ENCODE measurements around the gene SIL1. TPM values are rescaled to one million over a fixed set of nuclear protein-coding genes. Genes with fewer than 3 reads are reported as not detected.

Gene SIL1
- total and polyA plus RNA-seq, 2 of the 13 experiments (the other 11 are each of a cell fraction or from before 2014, with no cell fraction given), result 26.0 to 30.0 TPM

DNA sequence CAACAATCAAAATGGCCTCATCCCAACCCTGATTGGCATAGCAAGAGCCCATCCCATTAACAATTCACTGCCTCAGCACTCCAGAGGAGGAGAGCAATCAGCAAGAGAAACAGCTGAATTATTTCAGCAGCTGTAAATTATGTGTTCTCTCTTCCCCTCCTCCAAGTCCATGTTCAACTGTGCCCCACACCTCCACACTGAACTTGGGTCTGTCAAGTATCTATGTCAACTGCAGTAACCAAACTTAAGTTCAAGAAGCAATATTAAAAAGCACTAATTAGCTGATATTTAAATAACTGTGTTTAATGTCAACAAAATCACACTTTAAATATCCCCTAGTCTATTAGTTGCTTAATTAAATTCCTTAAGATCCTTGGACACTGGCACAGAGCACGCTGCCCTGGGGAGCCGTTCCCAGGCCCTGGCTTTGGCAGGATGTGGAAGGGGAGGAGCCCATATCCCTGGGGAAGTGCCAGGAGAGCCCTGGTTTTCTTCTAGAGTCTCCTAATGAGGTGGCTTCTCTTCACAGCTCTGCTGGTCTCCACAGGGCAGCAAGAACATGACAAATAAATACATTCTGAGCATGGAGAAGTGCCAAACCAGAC lies 50.6 kb downstream of the SIL1 start:
- H3K27ac ChIP-seq (ENCODE audit: extremely low read length, insufficient read depth, low read length), result no peak overlapping the region
- no peak for ATAC-seq
- no peaks in the 10 kb centered on the region for H3K79me2 ChIP-seq (ENCODE audit: insufficient read depth, low read length)
- no peaks in the 10 kb centered on the region for H3K27me3 ChIP-seq (ENCODE audit: control insufficient read depth in 1 of 2, insufficient read depth in 2 of 2, low read length in 2 of 2)
- H4K20me1 ChIP-seq (ENCODE audit: insufficient read depth, low read length), result no peaks in the 10 kb centered on the region; the same call in 1 of the 2 replicates
- in situ Hi-C loops (cut with HindIII; ENCODE audit: extremely low pct_ligation_motif_present, low pct_unique_long_range_greater_than_20kb) (no loop called here), intact Hi-C loops (cut with micrococcal nuclease; ENCODE audit: unreplicated experiment) (loop anchor here (10.0 kb wide), 1 partner anchor 117 kb away; no protein-coding TSS in a partner anchor)
- H3K4me3 ChIP-seq (replicated peaks in 1 of 3; ENCODE audit: insufficient read depth in 1 of 3, low read depth in 2 of 3, low read length in 3 of 3), result no peak overlapping the region
- H2AFZ ChIP-seq (ENCODE audit: low read length), result no peak overlapping the region
- no peak for FAIRE-seq
- no TSS peak for BruUV-seq (replicated peaks)
- H3K9me3 ChIP-seq (ENCODE audit: low read length), result no peaks in the 10 kb centered on the region
- DNase-seq (ENCODE audit: low spot score), result no peak
- 100% methylated on average over 2 of the region's 2 CpGs for WGBS (ENCODE audit: low lambda C conversion rate)
- no peak overlapping the region for H3K9ac ChIP-seq (ENCODE audit: insufficient read depth, low read depth, low read length)
- CTCF ChIA-PET (ENCODE audit: low intra/inter-chr PET ratio, low total read pairs), result no interaction called here
- H3K4me2 ChIP-seq (ENCODE audit: low read depth, low read length), result no peak overlapping the region
- POLR2A ChIA-PET, result no interaction called here
- H3K4me1 ChIP-seq (ENCODE audit: insufficient read depth, low read length), result peaks cover 14% of the 10 kb centered on the region
- no peaks in the 10 kb centered on the region for H3K36me3 ChIP-seq (replicated peaks in 1 of 2; ENCODE audit: control insufficient read depth in 1 of 2, insufficient read depth in 2 of 2, low read length in 2 of 2)
- TF ChIP-seq RXRA (CRISPR knock-in tag; IDR thresholded peaks at IDR 0.05) (no peak), MED13 (CRISPR knock-in tag; IDR thresholded peaks at IDR 0.05) (no peak), THAP11 (CRISPR knock-in tag; IDR thresholded peaks at IDR 0.05) (no peak), PCBP1 (IDR thresholded peaks at IDR 0.05; ENCODE audit: borderline replicate concordance, low read depth, low read length) (no peak), TRAFD1 (CRISPR knock-in tag; IDR thresholded peaks at IDR 0.05; ENCODE audit: borderline replicate concordance) (no peak), ZNF513 (CRISPR knock-in tag; conservative IDR thresholded peaks at IDR 0.05) (no peak), MAX (IDR thresholded peaks at IDR 0.05) (no peak), AGO2 (optimal IDR thresholded peaks at IDR 0.05; ENCODE audit: low read depth, low read length) (no peak), ZNF552 (CRISPR knock-in tag; IDR thresholded peaks at IDR 0.05; ENCODE audit: borderline replicate concordance) (no peak), ZNF337 (CRISPR knock-in tag; IDR thresholded peaks at IDR 0.05; ENCODE audit: borderline replicate concordance, low read depth) (no peak)
- TF ChIP-seq, protein P1, sequence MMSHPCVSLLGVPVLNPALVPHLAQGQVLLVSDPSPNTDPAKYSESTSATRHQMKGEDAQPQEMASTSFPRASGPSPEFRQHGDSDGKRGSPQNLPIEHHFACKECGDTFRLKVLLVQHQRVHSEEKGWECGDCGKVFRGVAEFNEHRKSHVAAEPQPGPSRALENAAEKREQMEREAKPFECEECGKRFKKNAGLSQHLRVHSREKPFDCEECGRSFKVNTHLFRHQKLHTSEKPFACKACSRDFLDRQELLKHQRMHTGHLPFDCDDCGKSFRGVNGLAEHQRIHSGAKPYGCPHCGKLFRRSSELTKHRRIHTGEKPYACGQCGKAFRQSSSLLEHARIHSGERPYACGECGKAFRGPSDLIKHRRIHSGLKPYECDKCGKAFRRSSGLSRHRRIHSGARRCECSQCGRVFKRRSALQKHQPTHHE (CRISPR knock-in tag; IDR thresholded peaks at IDR 0.05; ENCODE audit: borderline replicate concordance), result no peak
- TF ChIP-seq, protein P2, sequence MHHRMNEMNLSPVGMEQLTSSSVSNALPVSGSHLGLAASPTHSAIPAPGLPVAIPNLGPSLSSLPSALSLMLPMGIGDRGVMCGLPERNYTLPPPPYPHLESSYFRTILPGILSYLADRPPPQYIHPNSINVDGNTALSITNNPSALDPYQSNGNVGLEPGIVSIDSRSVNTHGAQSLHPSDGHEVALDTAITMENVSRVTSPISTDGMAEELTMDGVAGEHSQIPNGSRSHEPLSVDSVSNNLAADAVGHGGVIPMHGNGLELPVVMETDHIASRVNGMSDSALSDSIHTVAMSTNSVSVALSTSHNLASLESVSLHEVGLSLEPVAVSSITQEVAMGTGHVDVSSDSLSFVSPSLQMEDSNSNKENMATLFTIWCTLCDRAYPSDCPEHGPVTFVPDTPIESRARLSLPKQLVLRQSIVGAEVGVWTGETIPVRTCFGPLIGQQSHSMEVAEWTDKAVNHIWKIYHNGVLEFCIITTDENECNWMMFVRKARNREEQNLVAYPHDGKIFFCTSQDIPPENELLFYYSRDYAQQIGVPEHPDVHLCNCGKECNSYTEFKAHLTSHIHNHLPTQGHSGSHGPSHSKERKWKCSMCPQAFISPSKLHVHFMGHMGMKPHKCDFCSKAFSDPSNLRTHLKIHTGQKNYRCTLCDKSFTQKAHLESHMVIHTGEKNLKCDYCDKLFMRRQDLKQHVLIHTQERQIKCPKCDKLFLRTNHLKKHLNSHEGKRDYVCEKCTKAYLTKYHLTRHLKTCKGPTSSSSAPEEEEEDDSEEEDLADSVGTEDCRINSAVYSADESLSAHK (CRISPR knock-in tag; IDR thresholded peaks at IDR 0.05; ENCODE audit: borderline replicate concordance), result no peak
